Measurements from ENCODE around the gene SLC16A6.
"Not testable (repeated sequence)": the region's sequence is repeated elsewhere in the genome, so short reads cannot be mapped to it uniquely, and the experiment has no call there.

Gene SLC16A6

GRCh38 chr17:68231541-68231940 lies 59.4 kb downstream of the SLC16A6 start:
- DNase-seq (ENCODE audit: low read depth), result no peak
- TF ChIP-seq CTCF (conservative IDR thresholded peaks at IDR 0.05; ENCODE audit: low read depth, low read length), result no peak

GRCh38 chr17:68231131-68231530 lies 59.8 kb downstream of the SLC16A6 start:
- not testable (repeated sequence) for DNase-seq (ENCODE audit: low read depth)

More at GRCh38 chr17:68231541-68231940, 59.4 kb downstream of the SLC16A6 start:
- H3K4me3 ChIP-seq (ENCODE audit: low read depth, low read length), result no peak overlapping the region

GRCh38 chr17:68229619-68230018 lies 61.3 kb downstream of the SLC16A6 start:
- TF ChIP-seq CTCF (conservative IDR thresholded peaks at IDR 0.05; ENCODE audit: low read depth, low read length), result no peak
- H3K4me3 ChIP-seq (ENCODE audit: low read depth, low read length), result no peak overlapping the region
- DNase-seq (ENCODE audit: low read depth), result no peak

More at GRCh38 chr17:68231131-68231530, 59.8 kb downstream of the SLC16A6 start:
- not testable (repeated sequence) for H3K4me3 ChIP-seq (ENCODE audit: low read depth, low read length)

- no peak for DNase-seq (ENCODE audit: low read depth)
- H3K4me3 ChIP-seq (ENCODE audit: low read depth, low read length), result no peak overlapping the region
- TF ChIP-seq CTCF (conservative IDR thresholded peaks at IDR 0.05; ENCODE audit: low read depth, low read length), result no peak
Observed at GRCh38 chr17:68228817-68229570, 61.9 kb downstream of the SLC16A6 start.

- DNase-seq (ENCODE audit: low read depth); H3K4me3 ChIP-seq (ENCODE audit: low read depth, low read length): not testable (repeated sequence)
Observed at GRCh38 chr17:68228039-68228680, 62.8 kb downstream of the SLC16A6 start.

- H3K4me3 ChIP-seq (ENCODE audit: low read depth, low read length), result not testable (repeated sequence)
Observed at GRCh38 chr17:68225055-68225454, 65.9 kb downstream of the SLC16A6 start.

GRCh38 chr17:68222606-68223005 lies 68.3 kb downstream of the SLC16A6 start:
- DNase-seq (ENCODE audit: low read depth), result no peak
- no peak overlapping the region for H3K4me3 ChIP-seq (ENCODE audit: low read depth, low read length)
- no peak for TF ChIP-seq CTCF (conservative IDR thresholded peaks at IDR 0.05; ENCODE audit: low read depth, low read length)

More at GRCh38 chr17:68225055-68225454, 65.9 kb downstream of the SLC16A6 start:
- DNase-seq (ENCODE audit: low read depth), result not testable (repeated sequence)

GRCh38 chr17:68221786-68222185 lies 69.1 kb downstream of the SLC16A6 start:
- no peak for TF ChIP-seq CTCF (conservative IDR thresholded peaks at IDR 0.05; ENCODE audit: low read depth, low read length)
- no peak overlapping the region for H3K4me3 ChIP-seq (ENCODE audit: low read depth, low read length)
- no peak for DNase-seq (ENCODE audit: low read depth)

- DNase-seq (ENCODE audit: low read depth); H3K4me3 ChIP-seq (ENCODE audit: low read depth, low read length): not testable (repeated sequence)
Observed at GRCh38 chr17:68220786-68221185, 70.1 kb downstream of the SLC16A6 start.

GRCh38 chr17:68220186-68220585 lies 70.7 kb downstream of the SLC16A6 start:
- not testable (repeated sequence) for DNase-seq (ENCODE audit: low read depth); H3K4me3 ChIP-seq (ENCODE audit: low read depth, low read length)

- not testable (repeated sequence) for H3K4me3 ChIP-seq (ENCODE audit: low read depth, low read length); DNase-seq (ENCODE audit: low read depth)
Observed at GRCh38 chr17:68219429-68219828, 71.5 kb downstream of the SLC16A6 start.
